ENCODE results near the gene SPAG16.

GRCh38 chr2:213234641-213235040 lies 49.6 kb upstream of the SPAG16 start:
- no peak for TF ChIP-seq EZH2 (IDR thresholded peaks at IDR 0.05; ENCODE audit: borderline replicate concordance, low read length)
- no peak for TF ChIP-seq CTCF (IDR thresholded peaks at IDR 0.05; ENCODE audit: low read length)

Data from OCI-LY1 (cell line).